IMR-90 (cell line): ENCODE data around the gene MERTK. TPM values are rescaled to one million over a fixed set of nuclear protein-coding genes. Genes with fewer than 3 reads are reported as not detected.

ENCODE experiments used
- ATAC-seq: fragments of 200-7000 bp; cut with Tn5 transposase; 2 replicates; pipeline ENCODE4 v1.9.1; 2020; ENCODE audit warnings: low read depth, mild to moderate bottlenecking, moderate library complexity
- BruUV-seq: library from RNA; stranded (reverse); fragments of 400-500 nt; replicated peaks from 2 replicates; lab custom pipeline; 2021; lab: Mats Ljungman, UMichigan
- CTCF ChIA-PET: fragments of 300-600 bp; formaldehyde crosslinking; extraction: SDS; loops from one replicate; lab custom pipeline; 2021; ENCODE audit warnings: antibody characterized with exemption; lab: Yijun Ruan, JAX
- POLR2A ChIA-PET: fragments of 300-600 bp; sonication (Branson Sonifier 250); formaldehyde crosslinking; loops from one replicate; lab custom pipeline; 2022; ENCODE audit warnings: antibody characterized with exemption; ENCODE audit not compliant: unreplicated experiment; lab: Charles Lee
- DNase-seq: peaks from one replicate; pipeline ENCODE4 v3.0.0; 2013
- H2AFZ ChIP-seq: replicated peaks from 2 replicates; pipeline ENCODE3; 2013; ENCODE audit warnings: low read length, mild to moderate bottlenecking; ENCODE audit not compliant: poor library complexity
- H2AK5ac ChIP-seq: 2 replicates; pipeline ENCODE4 v1.6.1; 2013; ENCODE audit warnings: low read depth, low read length, inconsistent platforms
- H2AK9ac ChIP-seq: replicated peaks from 2 replicates; pipeline ENCODE3; 2013; ENCODE audit warnings: mild to moderate bottlenecking, low read depth, low read length, moderate library complexity; ENCODE audit not compliant: poor library complexity
- H2BK120ac ChIP-seq: 2 replicates; pipeline ENCODE4 v1.6.1; 2013; ENCODE audit warnings: low read depth, low read length, inconsistent platforms
- H2BK15ac ChIP-seq: 3 replicates; pipeline ENCODE4 v1.6.1; 2013; ENCODE audit warnings: low read depth, low read length, inconsistent platforms
- H2BK20ac ChIP-seq: 2 replicates; pipeline ENCODE4 v1.6.1; 2013; ENCODE audit warnings: low read depth, mild to moderate bottlenecking, inconsistent platforms, low read length, moderate library complexity
- H2BK5ac ChIP-seq: 2 replicates; pipeline ENCODE4 v1.6.1; 2013; ENCODE audit warnings: mild to moderate bottlenecking, low read depth, low read length, inconsistent platforms; ENCODE audit not compliant: poor library complexity, severe bottlenecking
- H3K14ac ChIP-seq: replicated peaks from 2 replicates; pipeline ENCODE4 v1.6.1; 2013; ENCODE audit warnings: low read depth, low read length, inconsistent platforms
- H3K18ac ChIP-seq: 2 replicates; pipeline ENCODE4 v1.6.1; 2013; ENCODE audit warnings: low read depth, low read length, control low read depth
- H3K23ac ChIP-seq: 2 replicates; pipeline ENCODE4 v1.6.1; 2013; ENCODE audit warnings: low read depth, low read length, inconsistent platforms
- H3K27ac ChIP-seq: 2 replicates; pipeline ENCODE4 v1.5.1; 2013; ENCODE audit warnings: mild to moderate bottlenecking, control low read depth, low read length; ENCODE audit not compliant: insufficient read depth
- H3K27me3 ChIP-seq: 2 replicates; pipeline ENCODE4 v1.6.1; 2013; ENCODE audit warnings: low read length; ENCODE audit not compliant: control insufficient read depth, insufficient read depth
- H3K36me3 ChIP-seq: 2 replicates; pipeline ENCODE4 v1.6.1; 2013; ENCODE audit warnings: low read length, mixed read lengths; ENCODE audit not compliant: control insufficient read depth, insufficient read depth
- H3K4ac ChIP-seq: 2 replicates; pipeline ENCODE4 v1.6.1; 2013; ENCODE audit warnings: low read depth, low read length, inconsistent platforms
- H3K4me1 ChIP-seq: 2 replicates; pipeline ENCODE4 v1.6.1; 2013; ENCODE audit warnings: low read length, mixed read lengths; ENCODE audit not compliant: control insufficient read depth, insufficient read depth
- H3K4me2 ChIP-seq: 2 replicates; pipeline ENCODE4 v1.6.1; 2013; ENCODE audit warnings: low read depth, mild to moderate bottlenecking, control low read depth, low read length, moderate library complexity
- H3K4me3 ChIP-seq: 2 replicates; pipeline ENCODE4 v1.5.1; 2013; ENCODE audit warnings: low read depth, mild to moderate bottlenecking, control low read depth, low read length, moderate library complexity; ENCODE audit not compliant: insufficient read depth
- H3K56ac ChIP-seq: 2 replicates; pipeline ENCODE4 v1.6.1; 2013; ENCODE audit warnings: low read length, inconsistent platforms; ENCODE audit not compliant: insufficient read depth; ENCODE audit errors: extremely low read depth
- H3K79me1 ChIP-seq, 2 experiments: 2 replicates each; pipeline ENCODE4 v1.6.1; 2013; ENCODE audit warnings: low read length in 2 of 2, inconsistent platforms in 1 of 2, low read depth in 1 of 2
- H3K9ac ChIP-seq: 2 replicates; pipeline ENCODE4 v1.6.1; 2013; ENCODE audit warnings: low read depth, low read length, control low read depth
- H3K9me1 ChIP-seq: 2 replicates; pipeline ENCODE4 v1.6.1; 2013; ENCODE audit warnings: low read length, inconsistent platforms; ENCODE audit not compliant: insufficient read depth
- H3K9me3 ChIP-seq: 2 replicates; pipeline ENCODE4 v1.6.1; 2013; ENCODE audit warnings: low read length; ENCODE audit not compliant: control insufficient read depth, insufficient read depth
- H4K20me1 ChIP-seq: 2 replicates; pipeline ENCODE4 v1.6.1; 2013; ENCODE audit warnings: low read length, inconsistent platforms; ENCODE audit not compliant: insufficient read depth
- H4K5ac ChIP-seq: 2 replicates; pipeline ENCODE4 v1.6.1; 2013; ENCODE audit warnings: mild to moderate bottlenecking, low read depth, low read length, control low read depth
- H4K8ac ChIP-seq, 2 experiments: 2 replicates each; pipeline ENCODE4 v1.6.1; 2013; ENCODE audit warnings: low read depth in 2 of 2, low read length in 2 of 2, control low read depth in 1 of 2, inconsistent platforms in 1 of 2
- H4K91ac ChIP-seq: 2 replicates; pipeline ENCODE4 v1.6.1; 2013; ENCODE audit warnings: low read depth, low read length, inconsistent platforms; ENCODE audit not compliant: insufficient read depth
- CTCF ChIP-seq: conservative IDR thresholded peaks from 2 replicates; pipeline ENCODE4 v1.5.1; 2012; ENCODE audit warnings: mild to moderate bottlenecking, low read depth, low read length, improper control_type of control experiment
- MXI1 ChIP-seq: IDR thresholded peaks from 2 replicates; pipeline ENCODE4 v1.6.1; 2012; ENCODE audit warnings: low read depth, mild to moderate bottlenecking, low read length, moderate library complexity, borderline replicate concordance
- WGBS, 2 experiments: methylation state at CpG; one replicate each; pipeline versions ENCODE4 v1.1.5 to v1.1.7; 2013; ENCODE audit warnings: missing lambda C conversion rate in 2 of 2; ENCODE audit not compliant: insufficient read length in 1 of 2; ENCODE audit errors: extremely low coverage in 2 of 2; 5-methylcytosine and 5-hydroxymethylcytosine counted together
- dilution Hi-C: fragments of 300-500 bp; cut with HindIII; formaldehyde crosslinking; loops from one replicate; pipeline ENCODE4 v1.14.3; 2018; ENCODE audit warnings: low sequenced_read_pairs; ENCODE audit not compliant: unreplicated experiment
- in situ Hi-C: fragments of 300-500 bp; cut with MboI; formaldehyde crosslinking; loops from 3 replicates; pipeline ENCODE4 v1.14.3; 2019; ENCODE audit warnings: low sequenced_read_pairs, inconsistent platforms, mixed read lengths
- intact Hi-C: fragments of 100-400 bp; cut with micrococcal nuclease; formaldehyde crosslinking; loops from 2 replicates; pipeline ENCODE4 v1.10.0; 2022
- polyA plus RNA-seq, 3 experiments: library from polyadenylated mRNA; depleted of rRNA; stranded (reverse); fragments of >200 nt; gene quantifications; 2 replicates each; pipeline ENCODE4 v1.2.3, GENCODE V29; 2012; ENCODE audit warnings: low replicate concordance in 1 of 3
- total RNA-seq: library from RNA; depleted of rRNA; stranded (reverse); fragments of >200 nt; gene quantifications from 2 replicates; pipeline ENCODE4 v1.2.3, GENCODE V29; 2012

MERTK gene
- total and polyA plus RNA-seq, 2 of the 4 experiments (the other 2 are of a cell fraction) = 0.36 to 0.62 TPM

- H3K4ac ChIP-seq = no peak overlapping the region
- no peaks in the 10 kb centered on the region for H3K4me1 ChIP-seq
- H2AK5ac ChIP-seq = no peak overlapping the region
- no peak overlapping the region for H4K91ac ChIP-seq
- DNase-seq (no peak), ATAC-seq (no peak)
- H3K36me3 ChIP-seq = no peaks in the 10 kb centered on the region
- H3K4me2 ChIP-seq = no peak overlapping the region
- no peak overlapping the region for H2BK120ac ChIP-seq
- POLR2A ChIA-PET = no interaction called here
- no peak overlapping the region for H3K4me3 ChIP-seq
- no peaks in the 10 kb centered on the region for H4K20me1 ChIP-seq
- H3K27ac ChIP-seq = no peak overlapping the region
- H3K9me1 ChIP-seq = no peaks in the 10 kb centered on the region; the same call in 1 of the 2 replicates
- no peak for TF ChIP-seq MXI1
- no peak for TF ChIP-seq CTCF
- peaks cover 14% of the 10 kb centered on the region for H3K9me3 ChIP-seq
- no peak overlapping the region for H2BK5ac ChIP-seq
- intact Hi-C loops (loop anchor here (1.0 kb wide), 1 partner anchor 160 kb away; no protein-coding TSS in a partner anchor), dilution Hi-C loops (no loop called here), in situ Hi-C loops (loop anchor here (5.0 kb wide), 1 partner anchor 155 kb away; no protein-coding TSS in a partner anchor)
- no peak overlapping the region for H3K9ac ChIP-seq
- CTCF ChIA-PET = interaction anchor here (0.5 to 1.0 kb wide), 2 partner anchors 9 to 160 kb away, joined by 3 to 4 read pairs; no protein-coding TSS in a partner anchor
- H2BK15ac ChIP-seq = no peak overlapping the region
- no peaks in the 10 kb centered on the region; a peak in 1 of 4 replicates for H3K79me1 ChIP-seq
- BruUV-seq = no TSS peak
- H2AK9ac ChIP-seq = no peak overlapping the region
- H2AFZ ChIP-seq = no peak overlapping the region
- no peak overlapping the region for H3K56ac ChIP-seq
- H2BK20ac ChIP-seq = no peak overlapping the region
- no peak overlapping the region for H3K14ac ChIP-seq
- H3K23ac ChIP-seq = no peak overlapping the region
- WGBS, 2 experiments = no CpG with 5 or more reads among the region's 7 CpGs
- H3K27me3 ChIP-seq = no peaks in the 10 kb centered on the region
- no peak overlapping the region for H4K5ac ChIP-seq
- H4K8ac ChIP-seq = no peak overlapping the region
- no peak overlapping the region for H3K18ac ChIP-seq
Measured at GRCh38 chr2:112047537-112048235, 149.3 kb downstream of the MERTK start.
